GM19193 (cell line): Measurements from ENCODE around the gene OLFML2B.

Source experiments
- POLR2A ChIP-seq: IDR thresholded peaks from 4 replicates; pipeline ENCODE4 v1.6.1; 2011; ENCODE audit not compliant: insufficient read depth, insufficient read length; ENCODE audit errors: extremely low read depth

Gene OLFML2B

DNA sequence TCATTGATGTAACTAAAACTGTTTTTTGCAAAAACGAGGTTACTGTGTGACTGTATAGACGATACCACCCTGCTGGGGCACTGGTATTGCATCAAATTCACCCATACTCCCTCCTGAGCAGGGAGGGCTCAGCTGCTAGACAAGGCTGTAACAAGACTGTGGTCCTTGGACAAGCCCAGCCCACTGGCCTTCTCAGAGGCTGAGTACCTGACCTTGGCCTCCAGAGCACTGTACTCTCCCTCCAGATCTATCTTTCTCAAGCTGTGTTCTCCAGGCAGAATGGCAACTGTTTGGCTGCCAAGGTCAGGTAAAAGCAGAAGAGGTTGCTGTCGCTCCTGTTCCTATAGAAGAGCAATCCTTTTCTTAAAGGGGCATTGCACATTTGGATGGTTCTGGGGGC is 8.5 kb downstream of the OLFML2B start:
- no peak for TF ChIP-seq POLR2A

DNA sequence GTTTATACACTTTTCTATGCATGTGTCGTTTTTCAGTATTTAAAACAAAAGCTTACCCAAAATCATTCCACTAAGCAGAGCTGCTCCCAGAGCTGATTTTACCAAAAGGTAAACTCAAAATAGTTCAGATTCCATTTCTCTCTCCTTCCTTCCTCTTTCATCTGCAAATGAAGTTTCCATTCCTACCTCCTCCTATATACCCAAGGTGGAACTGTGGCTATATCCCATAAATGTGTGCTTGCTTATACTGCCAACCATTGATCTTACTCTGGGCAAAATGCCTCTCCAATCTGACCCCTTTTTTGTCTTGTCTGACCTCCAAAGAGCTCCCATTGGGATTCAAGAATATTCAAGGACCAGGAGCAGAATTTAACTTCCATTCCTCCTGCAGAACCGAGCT is 9.5 kb downstream of the OLFML2B start:
- TF ChIP-seq POLR2A = no peak

DNA sequence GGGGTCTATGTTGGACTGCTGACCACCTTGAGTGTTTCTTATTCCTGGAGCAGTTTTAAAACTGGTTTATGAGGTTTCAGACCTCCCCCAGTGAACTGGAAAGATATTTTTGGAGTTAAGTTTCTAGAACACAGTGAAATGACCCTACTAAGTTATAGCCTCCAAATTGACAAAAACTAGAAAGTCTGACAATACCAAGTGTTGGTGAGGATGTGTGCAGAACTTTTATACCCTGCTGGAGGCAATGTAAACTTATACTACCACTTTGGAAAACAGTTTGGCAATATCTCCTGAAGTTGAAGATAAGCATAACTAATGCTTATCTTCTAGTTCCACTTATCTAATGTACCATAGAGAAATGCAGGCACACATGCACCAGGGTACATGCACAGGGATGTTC is 10.4 kb downstream of the OLFML2B start:
- no peak for TF ChIP-seq POLR2A

DNA sequence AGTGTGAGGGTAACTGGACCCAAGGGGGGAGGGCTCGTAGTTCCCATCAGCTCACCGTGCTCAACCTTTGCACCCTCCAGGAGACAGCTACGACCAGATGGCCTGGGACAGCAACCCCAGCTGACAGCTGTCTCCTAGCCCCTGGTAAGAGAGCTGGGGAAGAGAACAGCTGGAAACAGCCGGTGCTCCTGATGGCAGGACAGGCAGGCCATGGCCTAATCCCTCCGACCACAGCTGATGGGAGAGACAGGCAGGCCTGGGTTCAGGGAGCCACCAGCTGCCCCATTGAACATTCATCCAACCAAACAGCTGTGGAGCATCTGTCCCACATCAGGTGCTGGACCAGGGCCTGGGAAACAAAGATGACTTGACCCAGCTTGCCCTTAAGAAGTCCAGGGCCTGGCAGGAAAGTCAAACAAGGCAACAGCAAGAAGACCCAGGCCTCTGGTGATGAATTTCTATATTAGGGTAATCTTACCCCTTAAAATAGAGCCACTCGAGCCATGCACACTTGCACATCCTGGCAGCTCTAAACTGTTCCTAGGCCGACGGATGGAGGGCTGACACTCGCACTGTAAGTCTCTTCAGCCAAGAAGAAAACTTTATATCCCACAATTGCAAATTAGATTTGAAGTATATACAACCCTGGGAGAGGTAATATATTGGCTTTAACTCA is 12.2 kb downstream of the OLFML2B start:
- TF ChIP-seq POLR2A = no peak

DNA sequence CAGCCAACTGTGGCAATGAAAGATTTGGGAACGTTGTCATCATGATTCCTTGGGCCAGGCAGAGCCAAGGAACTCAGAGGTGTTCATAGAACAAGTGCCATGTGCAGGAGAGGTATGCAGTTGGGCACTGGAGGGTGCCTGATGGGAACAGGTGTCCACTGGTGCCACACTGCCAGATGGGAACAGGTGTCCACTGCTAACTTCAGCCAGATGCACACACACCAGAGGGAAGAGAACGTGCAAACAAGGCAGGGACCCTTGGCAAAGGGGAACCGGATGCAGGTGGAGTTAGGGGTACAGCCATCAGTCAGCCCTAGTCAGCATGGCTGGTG is 13.5 kb downstream of the OLFML2B start:
- TF ChIP-seq POLR2A = no peak

DNA sequence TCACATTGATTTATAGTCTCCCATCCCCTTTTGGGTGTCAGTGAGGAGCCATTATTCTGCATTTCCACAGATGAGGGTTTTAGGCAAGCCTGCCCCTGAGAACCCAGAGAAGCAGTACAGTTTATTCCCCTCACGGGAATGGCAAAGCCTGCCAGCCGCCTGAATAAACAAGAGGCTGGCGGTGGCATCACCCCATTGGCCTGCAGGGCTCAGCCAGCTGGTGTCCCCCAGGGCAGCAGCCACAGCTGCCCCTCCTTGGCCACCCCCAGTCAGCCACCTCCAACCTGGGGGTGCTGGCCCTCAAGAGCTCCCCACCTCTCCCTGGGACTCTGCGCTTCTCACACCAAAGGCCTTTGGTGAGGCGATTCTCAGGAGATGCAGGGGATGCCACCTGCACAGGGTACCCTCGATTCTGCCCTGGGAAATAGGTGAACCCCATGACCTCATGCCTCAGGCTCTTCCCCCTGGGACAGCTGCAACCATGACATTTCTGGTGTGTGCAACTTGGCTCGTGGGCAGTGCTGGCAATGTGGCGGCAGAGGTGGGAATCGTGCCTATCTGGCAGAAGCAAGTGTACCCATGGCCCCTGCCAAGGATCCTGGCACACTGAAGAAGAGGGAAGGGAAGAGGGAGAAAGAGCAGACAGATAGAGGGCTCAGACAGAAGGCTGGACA is 14.0 kb downstream of the OLFML2B start:
- no peak for TF ChIP-seq POLR2A

DNA sequence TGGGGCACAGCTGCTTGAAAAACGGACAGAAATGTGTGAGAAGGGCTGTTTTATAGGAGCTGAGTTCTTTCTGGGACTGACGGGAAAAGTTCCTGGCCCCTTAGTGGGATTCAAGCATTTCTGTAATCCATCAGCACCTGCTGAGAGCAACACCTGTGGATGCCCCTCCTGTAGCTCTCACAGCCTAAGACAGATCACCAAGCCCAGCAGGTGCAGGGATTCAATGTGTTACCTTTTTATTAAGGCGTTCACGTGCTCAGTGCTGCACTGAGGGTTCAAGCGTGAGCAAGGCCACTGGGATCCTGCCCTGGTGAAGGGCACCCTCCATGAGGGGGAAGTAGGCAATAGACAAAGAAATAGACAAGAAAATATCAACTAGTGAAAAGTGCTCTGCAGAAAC is 14.9 kb downstream of the OLFML2B start:
- no peak for TF ChIP-seq POLR2A

DNA sequence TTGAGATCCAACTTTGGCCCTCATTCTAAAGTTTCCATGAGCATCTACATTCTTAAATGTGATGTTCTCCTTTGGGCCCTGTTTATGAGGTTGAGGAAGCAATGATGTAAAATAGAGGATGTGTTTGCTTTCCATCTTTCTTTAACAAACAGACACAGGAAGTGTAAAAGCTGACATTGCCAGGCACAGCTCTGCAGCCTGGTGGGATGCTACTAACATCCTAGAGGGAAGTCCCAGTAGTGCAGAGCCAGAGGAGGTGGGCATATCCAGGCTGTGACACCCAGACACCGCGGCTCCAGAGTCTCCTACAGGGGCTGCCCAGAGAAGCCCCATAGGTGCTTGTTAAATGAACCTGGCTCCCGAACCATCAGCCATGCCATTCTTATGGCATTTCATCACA is 16.2 kb downstream of the OLFML2B start:
- no peak for TF ChIP-seq POLR2A

DNA sequence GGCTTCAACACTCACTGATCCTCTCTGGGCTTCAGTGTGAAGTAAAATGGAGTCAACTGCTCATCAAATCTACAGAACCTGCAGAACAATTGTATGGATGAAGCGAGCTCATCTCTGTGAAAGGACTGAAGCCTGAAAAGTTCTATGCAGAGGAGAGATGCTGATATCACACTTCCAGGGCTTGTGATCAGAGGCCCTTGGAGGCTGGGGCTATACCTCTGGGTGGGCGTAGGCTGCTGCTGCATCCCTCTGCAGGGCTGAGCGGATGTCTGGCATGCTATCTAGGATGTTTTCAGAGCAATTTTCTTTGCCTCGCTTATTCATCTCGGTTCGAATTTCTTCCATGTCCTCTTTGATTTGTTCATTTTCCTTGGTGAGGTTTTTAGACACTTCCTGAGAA is 17.6 kb downstream of the OLFML2B start:
- TF ChIP-seq POLR2A = no peak

DNA sequence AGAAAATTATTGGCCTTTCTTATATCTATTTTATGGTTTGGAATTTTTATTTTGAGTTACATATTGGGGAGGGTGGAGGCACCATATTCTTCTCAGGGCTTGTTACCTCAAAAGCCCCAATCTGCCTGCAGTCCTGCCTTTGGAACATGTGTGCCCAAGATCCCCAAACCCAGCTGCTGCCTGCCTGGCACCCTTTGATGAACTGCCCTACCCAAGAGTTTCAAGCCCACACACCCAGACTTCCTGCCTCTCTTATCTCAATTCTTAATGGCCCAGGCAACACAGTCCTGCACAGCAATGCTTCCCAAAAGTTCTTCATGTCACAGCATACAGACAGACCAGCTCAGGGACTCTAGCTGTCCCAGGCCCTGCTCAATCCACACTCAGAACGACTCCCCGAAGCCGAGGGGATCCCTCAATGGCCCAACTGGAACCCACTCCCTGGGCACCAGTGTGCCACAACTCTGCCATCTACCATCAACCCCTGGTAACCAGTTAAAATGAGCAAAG is 19.2 kb downstream of the OLFML2B start:
- no peak for TF ChIP-seq POLR2A

DNA sequence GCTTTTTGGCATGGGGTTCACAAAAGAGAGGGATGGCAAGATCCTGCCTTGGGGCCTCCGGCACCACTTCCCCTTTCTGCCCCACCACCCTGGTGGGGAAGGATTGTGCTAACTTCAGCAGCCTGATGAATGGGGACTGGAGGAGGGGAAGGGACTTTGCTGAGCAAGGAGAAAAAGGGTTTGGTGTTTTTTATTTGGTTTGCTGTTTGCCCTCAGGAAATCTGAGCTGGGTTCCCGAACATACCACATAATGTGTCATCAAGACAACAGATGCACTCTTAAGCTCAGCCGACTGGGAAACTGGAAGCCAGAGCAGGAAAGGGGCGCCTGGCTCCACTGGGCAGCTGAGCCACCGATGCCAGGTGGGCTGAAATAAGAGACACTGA is 19.8 kb downstream of the OLFML2B start:
- no peak for TF ChIP-seq POLR2A

DNA sequence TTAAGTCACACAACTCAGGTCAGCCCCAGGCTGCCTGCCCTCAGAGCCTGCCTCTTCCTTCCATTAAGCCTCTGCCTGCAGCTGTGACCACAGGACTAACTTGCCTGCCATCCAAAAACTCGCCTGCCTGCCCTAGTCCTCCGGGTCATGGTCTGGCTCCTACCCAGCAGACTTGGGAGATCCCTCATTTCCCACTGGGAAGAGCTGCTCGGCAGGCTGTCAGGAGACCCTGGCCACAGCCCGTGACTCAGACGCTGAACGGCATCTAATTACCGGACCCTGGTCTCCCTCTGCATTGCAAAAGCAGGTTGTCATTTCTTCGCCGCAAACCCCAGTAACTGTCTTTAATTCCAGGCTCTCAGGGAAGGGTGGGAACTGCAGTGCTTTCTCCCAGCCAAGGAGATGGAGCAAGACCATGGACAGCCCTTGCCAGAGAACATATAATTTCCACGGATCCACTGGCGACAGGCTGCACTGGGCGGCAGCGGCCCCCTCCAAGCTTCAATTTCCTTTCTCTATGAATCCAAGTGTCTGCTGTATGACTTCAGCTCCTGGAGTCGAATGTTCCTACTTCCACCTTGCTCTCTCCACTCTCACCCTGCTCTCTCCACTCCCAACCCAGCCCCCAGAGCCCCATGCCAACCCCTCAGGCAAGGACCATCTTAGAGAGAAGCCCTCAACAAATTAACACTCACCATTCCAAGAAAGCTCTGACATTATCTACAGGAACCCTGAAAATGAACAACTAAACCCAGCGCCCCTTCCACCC is 20.4 kb downstream of the OLFML2B start:
- no peak for TF ChIP-seq POLR2A

DNA sequence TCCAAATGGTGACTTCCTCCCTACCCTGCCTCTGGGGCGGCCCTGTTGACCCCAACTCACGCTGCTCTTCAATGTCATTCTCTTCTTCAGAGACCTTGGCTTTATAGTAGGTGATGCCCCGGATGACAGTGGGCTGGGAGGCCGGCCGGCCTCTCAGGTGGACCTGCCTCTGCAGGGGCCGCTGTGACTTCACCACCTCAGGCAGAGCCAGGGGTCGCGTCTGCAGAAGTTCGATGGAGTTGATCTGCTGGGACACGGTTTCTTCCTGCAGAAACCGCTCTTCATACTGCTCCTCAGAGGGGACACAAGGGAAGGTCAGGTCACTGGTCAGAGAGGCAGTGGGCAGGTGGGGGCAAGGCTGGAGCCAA is 23.6 kb downstream of the OLFML2B start:
- TF ChIP-seq POLR2A = no peak

DNA sequence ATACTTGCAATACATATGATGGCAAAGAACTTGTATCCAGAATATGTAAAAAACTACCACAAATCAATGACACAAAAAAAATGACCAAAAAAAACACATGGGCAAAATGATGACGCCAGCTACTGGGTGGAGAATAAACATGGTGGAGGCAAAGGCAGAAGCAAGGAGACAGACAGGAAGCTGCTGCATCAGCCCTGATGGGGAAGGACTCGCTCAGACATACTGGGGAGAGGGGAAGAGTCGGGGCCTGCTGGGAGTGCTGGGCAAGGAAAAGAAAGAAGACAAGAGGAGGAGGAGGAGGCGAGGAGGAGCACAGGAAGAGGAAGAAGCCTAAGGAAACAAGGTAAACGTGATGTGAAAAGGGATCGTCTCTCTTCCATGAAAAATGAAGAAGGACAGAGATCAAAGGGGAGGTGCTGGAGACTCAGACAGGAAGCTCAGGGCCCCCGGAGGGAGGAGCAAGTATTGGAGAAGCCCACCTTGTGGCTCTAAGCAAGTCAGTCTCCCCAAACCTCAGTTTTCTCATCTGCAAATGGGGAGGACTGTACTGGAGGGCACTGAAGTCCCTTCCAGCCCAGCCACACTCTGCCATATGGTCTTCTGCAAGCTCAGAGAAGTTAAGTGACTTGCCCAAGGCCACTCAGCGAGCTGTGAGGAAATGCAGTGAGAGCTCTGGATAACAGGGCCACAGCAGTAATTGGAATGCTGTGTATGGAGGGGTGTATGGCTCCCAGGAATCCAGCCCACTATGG is 24.2 kb downstream of the OLFML2B start:
- TF ChIP-seq POLR2A = no peak

DNA sequence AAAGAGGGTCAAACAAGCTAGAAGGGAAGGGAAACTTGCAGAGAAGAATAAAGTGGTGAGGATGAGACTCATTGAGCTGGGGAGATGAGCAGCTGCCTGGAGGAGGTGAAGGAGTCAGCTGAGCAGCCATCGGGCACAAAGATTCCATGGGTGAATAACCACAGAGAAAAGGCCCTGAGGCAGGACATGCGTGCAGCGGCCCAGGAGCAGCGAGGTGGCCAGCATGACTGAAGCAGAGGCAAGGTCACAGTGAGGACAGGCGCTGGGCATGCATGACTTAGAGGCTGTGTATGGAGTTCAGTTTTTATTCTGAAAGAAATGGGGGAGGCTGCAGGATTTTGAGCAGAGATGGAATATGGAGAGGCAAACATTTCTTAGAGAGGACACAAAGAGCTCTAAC is 24.9 kb downstream of the OLFML2B start:
- TF ChIP-seq POLR2A = no peak
